Stimulated activated CD8-positive, alpha-beta memory T cell treated with anti-CD3 and anti-CD28 coated beads, Interleukin-4, amount 100 ng/mL, for 1 hour (primary cell): Measurements from ENCODE around the gene KLF3.

Experiments
- DNase-seq, 2 donors: peaks; one replicate each; pipeline ENCODE4 v3.0.0-alpha.2; 2020; ENCODE audit warnings: low read depth in 2 of 2, low spot score in 1 of 2

KLF3 gene

GRCh38 chr4:38694330-38694729 lies 30.3 kb downstream of the KLF3 start:
- DNase-seq = no peak

GRCh38 chr4:38695809-38696208 lies 31.8 kb downstream of the KLF3 start:
- DNase-seq = no peak

- DNase-seq = no peak
Measured at GRCh38 chr4:38696697-38697096, 32.7 kb downstream of the KLF3 start.

GRCh38 chr4:38698176-38698575 lies 34.2 kb downstream of the KLF3 start:
- DNase-seq = no peak

GRCh38 chr4:38699112-38699511 lies 35.1 kb downstream of the KLF3 start:
- no peak for DNase-seq

- no peak for DNase-seq
Measured at GRCh38 chr4:38703635-38704034, 39.6 kb downstream of the KLF3 start.

- DNase-seq = no peak
Measured at GRCh38 chr4:38704622-38705154, 40.7 kb downstream of the KLF3 start.

GRCh38 chr4:38706301-38706700 lies 42.3 kb downstream of the KLF3 start:
- no peak for DNase-seq

GRCh38 chr4:38710053-38710452 lies 46.1 kb downstream of the KLF3 start:
- DNase-seq = no peak

GRCh38 chr4:38711066-38711465 lies 47.1 kb downstream of the KLF3 start:
- no peak for DNase-seq

- DNase-seq = no peak
Measured at GRCh38 chr4:38715050-38715449, 51.1 kb downstream of the KLF3 start.

- DNase-seq = no peak
Measured at GRCh38 chr4:38716256-38716655, 52.3 kb downstream of the KLF3 start.

- DNase-seq = no peak
Measured at GRCh38 chr4:38717604-38718003, 53.6 kb downstream of the KLF3 start.

GRCh38 chr4:38723114-38723513 lies 59.1 kb downstream of the KLF3 start:
- DNase-seq = no peak

GRCh38 chr4:38723726-38724474 lies 59.9 kb downstream of the KLF3 start:
- DNase-seq = no peak

GRCh38 chr4:38724475-38724808 lies 60.4 kb downstream of the KLF3 start:
- no peak for DNase-seq

- no peak for DNase-seq
Measured at GRCh38 chr4:38728631-38729141, 64.7 kb downstream of the KLF3 start.

- no peak for DNase-seq
Measured at GRCh38 chr4:38730493-38730829, 66.5 kb downstream of the KLF3 start.

- peak; percentile 61 to 73 for DNase-seq
Measured at GRCh38 chr4:38730830-38731646, 67.0 kb downstream of the KLF3 start.

- DNase-seq = no peak
Measured at GRCh38 chr4:38733663-38734062, 69.7 kb downstream of the KLF3 start.

GRCh38 chr4:38734446-38734845 lies 70.4 kb downstream of the KLF3 start:
- no peak for DNase-seq

- DNase-seq = no peak
Measured at GRCh38 chr4:38734911-38735310, 70.9 kb downstream of the KLF3 start.
